ENCODE measurements around the gene DOC2A.
"Not testable (repeated sequence)": the region's sequence is repeated elsewhere in the genome, so short reads cannot be mapped to it uniquely, and the experiment has no call there.

The DOC2A gene

DNA sequence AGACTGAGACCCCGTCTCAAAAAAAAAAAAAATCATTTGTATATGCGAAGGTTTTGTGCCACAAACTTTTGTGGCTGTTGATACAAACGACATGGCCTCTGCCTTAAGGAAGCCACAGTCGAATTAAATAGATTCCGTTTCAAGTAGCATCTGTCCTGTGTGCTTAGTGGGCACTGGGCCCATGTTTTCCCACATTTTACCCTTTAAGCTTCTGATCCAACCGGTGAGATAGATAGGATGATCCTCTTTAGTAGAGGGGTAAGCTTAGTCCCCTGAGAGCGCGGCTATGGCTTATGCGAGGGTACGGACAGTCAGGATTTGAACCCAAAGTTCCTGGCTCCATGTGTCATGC, 49.7 kb downstream of the DOC2A start:
- Histone ChIP-seq H2AFZ (ENCODE audit: low read length) (peak overlapping the region; percentile 70; the same call in 1 of the 2 replicates), H3K4me1 (ENCODE audit: insufficient read depth, low read length, severe bottlenecking) (peaks cover 15% of the 10 kb centered on the region), H3K27me3 (ENCODE audit: insufficient read depth, low read length) (no peaks in the 10 kb centered on the region), H3K79me2 (ENCODE audit: insufficient read depth, low read length) (no peaks in the 10 kb centered on the region), H3K9me2 (ENCODE audit: low read depth, low read length) (no peaks in the 10 kb centered on the region), H4K20me1 (ENCODE audit: insufficient read depth, low read length) (no peaks in the 10 kb centered on the region), H3K9me3 (ENCODE audit: low read length) (no peaks in the 10 kb centered on the region), H3K4me2 (ENCODE audit: low read length) (peak overlapping the region; percentile 89), H3K4me3 (ENCODE audit: low read depth, low read length, poor library complexity, severe bottlenecking) (peak overlapping the region; percentile 67), H3K27ac (ENCODE audit: low read depth, low read length, poor library complexity, severe bottlenecking) (no peak overlapping the region), H3F3A (ENCODE audit: insufficient read depth, low read length) (0 out of 2 replicates have a peak, but pooled peaks cover 2% of the 10 kb centered on the region), H3K9ac (ENCODE audit: low read length) (peak overlapping the region; percentile 77), H3K36me3 (ENCODE audit: insufficient read depth, low read length) (no peaks in the 10 kb centered on the region)
- no peak for TF ChIP-seq EZH2 (IDR thresholded peaks at IDR 0.05; ENCODE audit: borderline replicate concordance, low read length)
- TF ChIP-seq, protein P1, sequence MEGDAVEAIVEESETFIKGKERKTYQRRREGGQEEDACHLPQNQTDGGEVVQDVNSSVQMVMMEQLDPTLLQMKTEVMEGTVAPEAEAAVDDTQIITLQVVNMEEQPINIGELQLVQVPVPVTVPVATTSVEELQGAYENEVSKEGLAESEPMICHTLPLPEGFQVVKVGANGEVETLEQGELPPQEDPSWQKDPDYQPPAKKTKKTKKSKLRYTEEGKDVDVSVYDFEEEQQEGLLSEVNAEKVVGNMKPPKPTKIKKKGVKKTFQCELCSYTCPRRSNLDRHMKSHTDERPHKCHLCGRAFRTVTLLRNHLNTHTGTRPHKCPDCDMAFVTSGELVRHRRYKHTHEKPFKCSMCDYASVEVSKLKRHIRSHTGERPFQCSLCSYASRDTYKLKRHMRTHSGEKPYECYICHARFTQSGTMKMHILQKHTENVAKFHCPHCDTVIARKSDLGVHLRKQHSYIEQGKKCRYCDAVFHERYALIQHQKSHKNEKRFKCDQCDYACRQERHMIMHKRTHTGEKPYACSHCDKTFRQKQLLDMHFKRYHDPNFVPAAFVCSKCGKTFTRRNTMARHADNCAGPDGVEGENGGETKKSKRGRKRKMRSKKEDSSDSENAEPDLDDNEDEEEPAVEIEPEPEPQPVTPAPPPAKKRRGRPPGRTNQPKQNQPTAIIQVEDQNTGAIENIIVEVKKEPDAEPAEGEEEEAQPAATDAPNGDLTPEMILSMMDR (IDR thresholded peaks at IDR 0.05; ENCODE audit: low read length), result no peak

DNA sequence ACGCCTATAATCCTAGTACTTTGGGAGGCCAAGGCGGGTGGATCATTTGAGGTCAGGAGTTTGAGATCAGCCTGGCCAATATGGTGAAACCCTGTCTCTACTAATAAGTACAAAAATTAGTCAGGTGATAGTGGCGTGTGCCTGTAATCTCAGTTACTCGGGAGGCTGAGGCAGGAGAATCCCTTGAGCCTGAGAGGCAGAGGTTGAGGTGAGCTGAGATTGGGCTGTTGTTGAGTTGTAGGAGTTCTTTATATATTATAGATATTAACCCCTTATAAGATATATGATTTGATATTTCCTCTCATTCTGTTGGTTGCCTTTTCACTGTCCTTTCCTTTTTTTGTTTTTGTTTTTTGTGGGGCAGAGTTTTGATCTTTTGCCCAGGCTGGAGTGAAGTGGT, 51.0 kb downstream of the DOC2A start:
- peaks cover 19% of the 10 kb centered on the region for H3K4me1 ChIP-seq (ENCODE audit: insufficient read depth, low read length, severe bottlenecking)
- not testable (repeated sequence) for H3K36me3 ChIP-seq (ENCODE audit: insufficient read depth, low read length); H3K4me2 ChIP-seq (ENCODE audit: low read length); H3K9ac ChIP-seq (ENCODE audit: low read length); H3F3A ChIP-seq (ENCODE audit: insufficient read depth, low read length); H3K79me2 ChIP-seq (ENCODE audit: insufficient read depth, low read length); H3K27me3 ChIP-seq (ENCODE audit: insufficient read depth, low read length); H3K9me2 ChIP-seq (ENCODE audit: low read depth, low read length); H4K20me1 ChIP-seq (ENCODE audit: insufficient read depth, low read length); H2AFZ ChIP-seq (ENCODE audit: low read length); H3K27ac ChIP-seq (ENCODE audit: low read depth, low read length, poor library complexity, severe bottlenecking); H3K9me3 ChIP-seq (ENCODE audit: low read length); H3K4me3 ChIP-seq (ENCODE audit: low read depth, low read length, poor library complexity, severe bottlenecking)

DNA sequence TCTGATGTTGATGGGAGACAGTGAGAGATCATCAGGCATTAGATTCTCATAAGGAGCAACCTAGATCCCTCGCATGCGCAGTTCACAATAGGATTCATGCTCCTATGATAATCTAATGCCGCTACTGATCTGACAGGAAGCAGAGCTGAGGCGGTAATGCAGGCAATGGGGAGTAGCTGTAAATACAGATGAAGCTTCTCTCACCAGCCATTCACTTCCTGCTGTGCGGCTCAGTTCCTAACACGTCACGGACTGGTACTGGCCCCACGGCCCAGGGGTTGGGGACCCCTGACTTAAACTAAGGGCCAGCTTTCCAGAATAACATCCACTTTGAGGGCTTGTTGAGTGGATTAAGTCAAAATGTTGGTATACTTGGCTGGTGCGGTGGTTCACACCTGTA, 51.5 kb downstream of the DOC2A start:
- Histone ChIP-seq H3K27ac (ENCODE audit: low read depth, low read length, poor library complexity, severe bottlenecking) (no peak overlapping the region), H3K4me2 (ENCODE audit: low read length) (no peak overlapping the region), H3K79me2 (ENCODE audit: insufficient read depth, low read length) (no peaks in the 10 kb centered on the region), H2AFZ (ENCODE audit: low read length) (no peak overlapping the region), H3K4me3 (ENCODE audit: low read depth, low read length, poor library complexity, severe bottlenecking) (no peak overlapping the region), H3K9ac (ENCODE audit: low read length) (no peak overlapping the region), H3K36me3 (ENCODE audit: insufficient read depth, low read length) (no peaks in the 10 kb centered on the region), H3K9me2 (ENCODE audit: low read depth, low read length) (no peaks in the 10 kb centered on the region), H3F3A (ENCODE audit: insufficient read depth, low read length) (0 out of 2 replicates have a peak, but pooled peaks cover 2% of the 10 kb centered on the region), H3K9me3 (ENCODE audit: low read length) (no peaks in the 10 kb centered on the region), H3K27me3 (ENCODE audit: insufficient read depth, low read length) (no peaks in the 10 kb centered on the region), H4K20me1 (ENCODE audit: insufficient read depth, low read length) (no peaks in the 10 kb centered on the region), H3K4me1 (ENCODE audit: insufficient read depth, low read length, severe bottlenecking) (peaks cover 21% of the 10 kb centered on the region)
- TF ChIP-seq, protein P1 (IDR thresholded peaks at IDR 0.05; ENCODE audit: low read length), result no peak
- TF ChIP-seq EZH2 (IDR thresholded peaks at IDR 0.05; ENCODE audit: borderline replicate concordance, low read length), result no peak

DNA sequence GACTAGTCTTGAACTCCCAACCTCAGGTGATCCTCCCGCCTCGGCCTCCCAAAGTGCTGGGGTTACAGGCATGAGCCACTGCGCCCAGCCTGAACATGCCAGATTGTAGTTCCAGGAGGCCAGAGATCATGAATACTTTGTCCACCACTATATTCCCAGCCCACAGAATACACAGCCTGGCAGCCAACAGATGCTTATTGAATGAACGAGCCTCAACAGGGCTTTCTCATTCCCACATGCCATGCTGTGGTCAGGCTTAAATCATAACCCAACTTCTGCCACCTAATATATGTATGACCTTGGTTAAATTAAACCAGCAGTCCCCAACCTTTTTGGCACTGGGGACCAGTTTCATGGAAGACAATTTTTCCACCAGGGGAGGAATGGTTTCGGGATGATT, 52.1 kb downstream of the DOC2A start:
- no peaks in the 10 kb centered on the region for H3K9me2 ChIP-seq (ENCODE audit: low read depth, low read length)
- peaks cover 21% of the 10 kb centered on the region for H3K4me1 ChIP-seq (ENCODE audit: insufficient read depth, low read length, severe bottlenecking)
- no peaks in the 10 kb centered on the region for H3K27me3 ChIP-seq (ENCODE audit: insufficient read depth, low read length)
- no peaks in the 10 kb centered on the region for H3K9me3 ChIP-seq (ENCODE audit: low read length)
- 0 out of 2 replicates have a peak, but pooled peaks cover 2% of the 10 kb centered on the region for H3F3A ChIP-seq (ENCODE audit: insufficient read depth, low read length)
- TF ChIP-seq, protein P1 (IDR thresholded peaks at IDR 0.05; ENCODE audit: low read length), result no peak
- TF ChIP-seq EZH2 (IDR thresholded peaks at IDR 0.05; ENCODE audit: borderline replicate concordance, low read length), result no peak
- H3K79me2 ChIP-seq (ENCODE audit: insufficient read depth, low read length), result no peaks in the 10 kb centered on the region
- no peak overlapping the region for H3K4me3 ChIP-seq (ENCODE audit: low read depth, low read length, poor library complexity, severe bottlenecking)
- H3K27ac ChIP-seq (ENCODE audit: low read depth, low read length, poor library complexity, severe bottlenecking), result no peak overlapping the region
- no peaks in the 10 kb centered on the region for H3K36me3 ChIP-seq (ENCODE audit: insufficient read depth, low read length)
- H4K20me1 ChIP-seq (ENCODE audit: insufficient read depth, low read length), result no peaks in the 10 kb centered on the region
- H2AFZ ChIP-seq (ENCODE audit: low read length), result no peak overlapping the region
- H3K9ac ChIP-seq (ENCODE audit: low read length), result no peak overlapping the region
- H3K4me2 ChIP-seq (ENCODE audit: low read length), result no peak overlapping the region
